COLO668 (cell line): Measurements from ENCODE around the gene FOXP1.

Source experiments
- DNase-seq: peaks from one replicate; lab custom pipeline; 2025; ENCODE audit not compliant: unreplicated experiment; lab: John Stamatoyannopoulos, UW

The FOXP1 gene

GRCh38 chr3:71094658-71095209 is 488.8 kb downstream of the FOXP1 start:
- DNase-seq, result no peak

GRCh38 chr3:71092665-71093064 is 490.9 kb downstream of the FOXP1 start:
- no peak for DNase-seq

GRCh38 chr3:71090207-71090606 is 493.3 kb downstream of the FOXP1 start:
- no peak for DNase-seq

GRCh38 chr3:71089271-71089847 is 494.2 kb downstream of the FOXP1 start:
- no peak for DNase-seq

GRCh38 chr3:71088742-71089141 is 494.8 kb downstream of the FOXP1 start:
- DNase-seq, result no peak

GRCh38 chr3:71088019-71088708 is 495.4 kb downstream of the FOXP1 start:
- no peak for DNase-seq

GRCh38 chr3:71087143-71088018 is 496.1 kb downstream of the FOXP1 start:
- no peak for DNase-seq

GRCh38 chr3:71086777-71087142 is 496.8 kb downstream of the FOXP1 start:
- DNase-seq, result no peak

- no peak for DNase-seq
Observed at GRCh38 chr3:71083726-71084131, 499.8 kb downstream of the FOXP1 start.

GRCh38 chr3:71082833-71083232 is 500.7 kb downstream of the FOXP1 start:
- no peak for DNase-seq

- DNase-seq, result no peak
Observed at GRCh38 chr3:71080517-71081083, 502.9 kb downstream of the FOXP1 start.

GRCh38 chr3:71078723-71079525 is 504.6 kb downstream of the FOXP1 start:
- no peak for DNase-seq

- no peak for DNase-seq
Observed at GRCh38 chr3:71078199-71078598, 505.3 kb downstream of the FOXP1 start.

GRCh38 chr3:71077070-71077469 is 506.5 kb downstream of the FOXP1 start:
- DNase-seq, result no peak

- DNase-seq, result no peak
Observed at GRCh38 chr3:71076361-71077002, 507.0 kb downstream of the FOXP1 start.

GRCh38 chr3:71075494-71075893 is 508.0 kb downstream of the FOXP1 start:
- DNase-seq, result no peak

- no peak for DNase-seq
Observed at GRCh38 chr3:71074423-71074822, 509.1 kb downstream of the FOXP1 start.

GRCh38 chr3:71072986-71073385 is 510.5 kb downstream of the FOXP1 start:
- DNase-seq, result no peak

GRCh38 chr3:71072287-71072686 is 511.2 kb downstream of the FOXP1 start:
- DNase-seq, result no peak
